Upper lobe of right lung (tissue), 1 donor: ENCODE data around the gene MPST. TPM values are rescaled to one million over a fixed set of nuclear protein-coding genes. Genes with fewer than 3 reads are reported as not detected.

ENCODE experiments used
- ATAC-seq: fragments of 200-7000 bp; cut with Tn5 transposase; one replicate; pipeline ENCODE4 v1.9.1; 2020; ENCODE audit warnings: mild to moderate bottlenecking, moderate library complexity
- DNase-seq: peaks from one replicate; pipeline ENCODE4 v3.0.0-alpha.2; 2020
- H3K27ac ChIP-seq: fragments of 200-600 bp; one replicate; pipeline ENCODE4 v1.8.0; 2022
- H3K27me3 ChIP-seq: fragments of 200-600 bp; one replicate; pipeline ENCODE4 v1.8.0; 2022; ENCODE audit warnings: mild to moderate bottlenecking
- H3K36me3 ChIP-seq: fragments of 200-600 bp; one replicate; pipeline ENCODE4 v1.8.0; 2022
- H3K4me1 ChIP-seq: fragments of 200-600 bp; one replicate; pipeline ENCODE4 v1.8.0; 2022
- H3K4me3 ChIP-seq: fragments of 200-600 bp; one replicate; pipeline ENCODE4 v1.8.0; 2022; ENCODE audit warnings: mild to moderate bottlenecking
- H3K9me3 ChIP-seq: fragments of 200-600 bp; one replicate; pipeline ENCODE4 v1.8.0; 2022
- intact Hi-C: fragments of 100-400 bp; cut with DNase I; formaldehyde crosslinking; loops from one replicate; pipeline ENCODE4 v1.11.0; 2022
- total RNA-seq: library from RNA; stranded (reverse); fragmentation: NEBNext Ultra II Directional; extraction: Animal tissue kit (Norgen Biotek cat#: 25700); gene quantifications from one replicate; pipeline ENCODE4 v1.2.1, GENCODE V29; 2021
- TF ChIP-seq, protein P1 (sequence below): fragments of 200-600 bp; IDR thresholded peaks from one replicate; pipeline ENCODE4 v1.8.0; 2022; ENCODE audit warnings: antibody characterized with exemption
- donor health status: DM: no; HTN: yes; CAD: no; lungs with severe emphysema.

Gene MPST
- total RNA-seq, 1 donor from 2014 or later = 71.4 TPM

DNA sequence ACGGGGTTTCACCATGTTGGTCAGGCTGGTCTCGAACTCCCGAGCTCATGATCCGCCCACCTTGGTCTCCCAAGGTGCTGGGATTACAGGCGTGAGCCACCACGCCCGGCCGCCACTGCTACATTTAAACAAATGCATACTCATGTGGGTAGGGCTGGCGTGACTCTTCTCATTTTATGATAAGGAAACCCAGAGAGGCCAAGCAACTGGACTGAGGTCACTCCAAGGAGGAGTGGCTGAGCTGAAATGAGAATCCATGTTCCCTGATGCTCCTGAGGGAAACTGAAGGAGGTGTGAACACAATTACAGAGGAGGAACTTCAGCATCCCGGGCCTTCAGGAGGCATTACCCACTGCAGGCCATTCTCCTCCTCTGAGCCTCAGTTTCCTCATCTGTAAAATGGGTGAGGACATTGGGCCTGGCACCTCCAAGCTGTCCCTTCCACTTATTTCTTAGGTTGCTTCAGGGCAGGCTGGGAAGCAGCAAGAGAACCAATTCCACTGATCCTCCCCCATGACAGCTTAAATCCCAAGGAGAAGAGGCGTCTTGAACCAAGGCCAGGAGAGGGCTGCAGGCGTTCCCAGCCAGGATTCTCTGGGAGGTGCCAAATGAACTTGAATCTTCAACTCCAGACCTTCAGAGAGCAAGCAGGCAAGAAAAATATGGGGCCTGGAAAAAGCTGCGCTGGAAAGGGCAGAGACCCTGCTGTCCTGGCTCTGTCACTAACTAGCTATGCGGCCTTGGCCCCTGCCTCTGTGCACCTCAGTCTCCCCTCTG lies 3.2 kb upstream of the MPST start:
- Histone ChIP-seq H3K4me1 (peaks cover 44% of the 10 kb centered on the region), H3K27me3 (no peaks in the 10 kb centered on the region), H3K27ac (no peak overlapping the region), H3K4me3 (no peak overlapping the region), H3K36me3 (peaks cover 8% of the 10 kb centered on the region), H3K9me3 (no peaks in the 10 kb centered on the region)
- ATAC-seq (no peak), DNase-seq (no peak)
- intact Hi-C loops = no loop called here
- TF ChIP-seq, protein P1, sequence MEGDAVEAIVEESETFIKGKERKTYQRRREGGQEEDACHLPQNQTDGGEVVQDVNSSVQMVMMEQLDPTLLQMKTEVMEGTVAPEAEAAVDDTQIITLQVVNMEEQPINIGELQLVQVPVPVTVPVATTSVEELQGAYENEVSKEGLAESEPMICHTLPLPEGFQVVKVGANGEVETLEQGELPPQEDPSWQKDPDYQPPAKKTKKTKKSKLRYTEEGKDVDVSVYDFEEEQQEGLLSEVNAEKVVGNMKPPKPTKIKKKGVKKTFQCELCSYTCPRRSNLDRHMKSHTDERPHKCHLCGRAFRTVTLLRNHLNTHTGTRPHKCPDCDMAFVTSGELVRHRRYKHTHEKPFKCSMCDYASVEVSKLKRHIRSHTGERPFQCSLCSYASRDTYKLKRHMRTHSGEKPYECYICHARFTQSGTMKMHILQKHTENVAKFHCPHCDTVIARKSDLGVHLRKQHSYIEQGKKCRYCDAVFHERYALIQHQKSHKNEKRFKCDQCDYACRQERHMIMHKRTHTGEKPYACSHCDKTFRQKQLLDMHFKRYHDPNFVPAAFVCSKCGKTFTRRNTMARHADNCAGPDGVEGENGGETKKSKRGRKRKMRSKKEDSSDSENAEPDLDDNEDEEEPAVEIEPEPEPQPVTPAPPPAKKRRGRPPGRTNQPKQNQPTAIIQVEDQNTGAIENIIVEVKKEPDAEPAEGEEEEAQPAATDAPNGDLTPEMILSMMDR = no peak

DNA sequence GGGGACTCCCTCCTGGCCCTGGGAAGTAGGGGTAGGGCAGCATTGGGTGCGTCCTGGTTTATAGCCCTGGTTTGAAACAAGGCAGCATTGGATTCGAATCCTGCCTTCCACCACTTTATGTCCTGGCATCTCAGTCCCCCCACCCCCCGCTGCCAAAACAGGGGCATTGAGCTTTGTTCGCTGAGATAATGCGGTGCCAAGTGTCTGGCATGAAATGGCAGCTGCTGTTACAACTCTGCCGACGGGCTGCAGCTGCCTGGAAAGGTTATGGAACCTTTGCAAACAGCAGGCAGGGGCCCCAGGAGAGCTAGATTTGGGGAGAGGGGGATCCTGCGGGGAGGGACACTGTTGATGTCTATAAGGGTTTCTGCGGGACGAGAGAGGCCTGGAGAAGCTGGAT lies 2.2 kb upstream of the MPST start:
- Histone ChIP-seq H3K27ac (no peak overlapping the region), H3K4me3 (no peak overlapping the region)

DNA sequence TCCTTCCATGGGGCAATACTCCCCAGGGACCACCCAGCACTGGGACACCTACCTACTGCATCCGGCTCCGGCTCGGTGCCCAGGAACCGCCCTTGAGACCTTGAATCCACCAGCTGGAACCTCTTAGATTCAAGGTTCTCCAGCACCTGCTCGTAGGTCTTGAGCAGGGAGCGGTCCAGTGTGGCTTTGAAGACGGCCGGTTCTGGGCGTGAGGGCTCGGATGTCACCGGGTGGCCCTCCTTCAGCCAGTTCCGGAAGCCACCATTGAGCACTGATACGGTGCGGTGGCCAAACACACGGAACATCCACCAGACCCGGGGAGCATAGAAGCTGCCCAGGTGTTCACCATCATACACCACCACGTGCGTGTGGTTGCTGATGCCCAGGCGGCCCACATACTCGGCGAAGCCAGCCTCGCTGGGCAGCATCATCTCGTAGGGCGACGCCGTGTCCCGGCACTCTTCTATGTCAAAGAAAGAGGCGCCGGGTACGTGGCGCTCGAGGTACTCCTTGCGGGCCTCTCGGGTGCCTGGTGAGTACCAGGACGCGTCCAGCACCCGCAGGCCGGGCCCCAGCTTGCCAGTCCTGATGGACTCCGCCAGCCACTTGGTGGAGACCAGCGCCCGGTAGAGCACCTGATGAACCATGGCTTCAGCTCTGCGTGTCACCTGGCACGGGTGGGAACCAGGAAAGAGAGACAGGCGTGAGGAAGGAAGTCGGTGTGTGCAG lies 1.3 kb upstream of the MPST start:
- Histone ChIP-seq H3K27me3 (no peaks in the 10 kb centered on the region), H3K9me3 (no peaks in the 10 kb centered on the region), H3K4me1 (peaks cover 56% of the 10 kb centered on the region), H3K4me3 (peak overlapping the region; percentile 92), H3K36me3 (peaks cover 8% of the 10 kb centered on the region), H3K27ac (peak overlapping the region; percentile 90)
- DNase-seq (no peak), ATAC-seq (no peak)
- intact Hi-C loops = no loop called here
- TF ChIP-seq, protein P1 = no peak

More for the DNA sequence above, 2.2 kb upstream of the MPST start:
- Histone ChIP-seq H3K9me3 (no peaks in the 10 kb centered on the region), H3K27me3 (no peaks in the 10 kb centered on the region), H3K36me3 (peaks cover 8% of the 10 kb centered on the region), H3K4me1 (peaks cover 49% of the 10 kb centered on the region)
- DNase-seq (no peak), ATAC-seq (no peak)
- intact Hi-C loops = no loop called here
- TF ChIP-seq, protein P1 = no peak

DNA sequence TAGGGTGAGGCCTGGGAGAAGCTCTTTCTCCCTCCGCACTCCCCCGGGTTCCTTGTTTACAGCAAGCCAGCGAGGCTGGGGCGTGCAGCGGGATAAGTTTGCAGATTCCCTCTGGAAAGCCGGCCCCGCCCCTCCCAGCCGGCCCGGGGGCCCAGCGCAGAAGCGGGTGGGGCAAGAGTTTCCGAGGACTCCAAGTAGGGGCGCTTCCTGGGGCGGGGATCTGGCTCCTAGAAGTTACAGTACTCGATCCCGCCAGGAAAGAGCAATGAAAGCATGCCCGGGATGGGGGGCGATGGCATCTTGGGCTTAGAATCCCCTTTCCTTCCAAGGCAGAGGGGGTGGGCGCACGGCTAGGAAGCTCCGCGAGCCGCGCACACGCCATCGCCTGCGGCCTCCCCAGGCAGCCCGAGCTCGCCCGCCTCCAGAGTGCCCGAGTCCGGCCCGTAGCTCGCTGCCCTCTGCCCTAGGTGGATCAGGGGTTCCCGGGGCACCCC lies 680 bp upstream of the MPST start:
- Histone ChIP-seq H3K4me1 (peaks cover 56% of the 10 kb centered on the region), H3K9me3 (no peaks in the 10 kb centered on the region), H3K27ac (peak overlapping the region; percentile 90), H3K36me3 (peaks cover 8% of the 10 kb centered on the region), H3K4me3 (peak overlapping the region; percentile 92), H3K27me3 (no peaks in the 10 kb centered on the region)
- intact Hi-C loops = no loop called here
- peak; percentile 83 for DNase-seq
- peak; percentile 42 for ATAC-seq
- TF ChIP-seq, protein P1 = no peak

DNA sequence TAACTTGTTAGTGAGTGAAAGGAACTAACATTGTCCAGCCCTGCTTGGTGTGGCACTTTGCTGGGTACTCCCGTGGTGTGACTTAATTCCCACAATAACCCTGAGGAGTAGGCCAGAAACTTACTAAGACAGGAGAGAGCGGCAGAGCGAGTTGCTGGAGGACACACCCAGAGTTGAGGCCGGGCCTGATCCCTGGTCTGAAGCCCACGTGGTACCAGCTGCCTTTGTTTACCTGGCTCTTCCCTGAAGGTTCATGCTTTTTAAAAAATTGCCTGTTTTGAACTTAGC lies 594 bp downstream of the MPST start:
- peak; percentile 25 for ATAC-seq
- DNase-seq = no peak
- Histone ChIP-seq H3K27ac (peak overlapping the region; percentile 90), H3K36me3 (peaks cover 18% of the 10 kb centered on the region), H3K4me3 (peak overlapping the region; percentile 76), H3K4me1 (peaks cover 56% of the 10 kb centered on the region), H3K9me3 (no peaks in the 10 kb centered on the region), H3K27me3 (no peaks in the 10 kb centered on the region)
- intact Hi-C loops = no loop called here
- TF ChIP-seq, protein P1 = no peak
